GM19025 (cell line): ENCODE measurements around the gene SLC1A2.
A peak's percentile ranks its signal among the peaks of the same experiment; 100 is the strongest.

Experiments
- ATAC-seq: cut with Tn5 transposase; IDR thresholded peaks from one replicate; pipeline ENCODE4 v1.9.1; 2021; ENCODE audit warnings: mild to moderate bottlenecking, low read depth, moderate library complexity; ENCODE audit not compliant: unreplicated experiment

SLC1A2 gene

DNA sequence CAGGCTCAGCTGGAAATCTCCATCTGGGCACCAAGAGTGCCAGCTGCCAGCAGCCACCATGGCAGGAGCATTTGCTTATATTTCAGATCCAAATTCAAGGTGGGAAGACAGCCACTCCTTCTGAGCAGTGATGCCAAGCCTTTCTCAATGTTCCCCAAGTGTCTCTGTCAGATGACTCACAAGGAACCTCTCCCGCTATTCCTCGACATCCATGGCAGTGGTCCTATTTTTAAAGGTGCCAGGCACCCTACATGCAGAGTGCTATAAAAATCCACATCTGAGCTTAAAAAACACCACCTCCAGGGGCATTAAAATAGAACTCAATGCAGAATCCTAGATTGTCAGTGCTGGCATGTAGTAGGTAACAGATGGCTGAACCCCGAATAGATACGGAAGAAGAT, 112.1 kb downstream of the SLC1A2 start:
- no peak for ATAC-seq

DNA sequence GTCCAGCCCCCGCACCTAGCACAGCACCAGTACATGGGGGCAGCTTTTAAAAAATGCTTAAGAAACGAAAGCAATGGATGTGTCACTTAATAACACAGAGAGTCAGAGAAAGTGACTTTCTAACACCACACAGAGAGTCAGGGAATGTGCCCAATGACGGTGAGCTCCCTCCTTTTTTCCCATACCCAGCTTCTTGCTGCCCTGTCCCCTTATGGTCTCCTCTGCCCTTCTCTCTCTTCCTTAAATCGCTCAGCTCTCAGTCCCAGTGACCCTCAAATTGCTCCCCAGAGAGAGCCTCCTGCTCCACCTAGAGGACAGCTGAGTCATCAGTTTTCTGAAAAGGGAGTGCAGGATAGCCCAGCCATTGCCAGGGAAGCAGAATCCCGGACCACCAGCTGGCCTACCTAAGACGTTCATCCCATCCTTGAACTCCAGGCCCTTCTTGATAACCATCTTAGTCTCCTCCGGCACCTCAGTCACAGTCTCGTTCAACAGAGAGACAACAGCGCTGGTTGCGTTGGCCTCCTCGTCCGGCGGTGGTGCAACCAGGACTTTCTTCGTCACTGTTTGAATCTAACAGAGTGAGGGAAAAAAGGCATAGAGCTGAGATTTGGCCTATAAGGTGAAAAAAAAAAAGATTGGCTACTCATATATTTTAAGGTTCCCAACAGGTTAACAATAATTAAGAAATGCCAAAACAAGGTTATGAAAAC, 113.5 kb downstream of the SLC1A2 start:
- peak; percentile 53 for ATAC-seq

DNA sequence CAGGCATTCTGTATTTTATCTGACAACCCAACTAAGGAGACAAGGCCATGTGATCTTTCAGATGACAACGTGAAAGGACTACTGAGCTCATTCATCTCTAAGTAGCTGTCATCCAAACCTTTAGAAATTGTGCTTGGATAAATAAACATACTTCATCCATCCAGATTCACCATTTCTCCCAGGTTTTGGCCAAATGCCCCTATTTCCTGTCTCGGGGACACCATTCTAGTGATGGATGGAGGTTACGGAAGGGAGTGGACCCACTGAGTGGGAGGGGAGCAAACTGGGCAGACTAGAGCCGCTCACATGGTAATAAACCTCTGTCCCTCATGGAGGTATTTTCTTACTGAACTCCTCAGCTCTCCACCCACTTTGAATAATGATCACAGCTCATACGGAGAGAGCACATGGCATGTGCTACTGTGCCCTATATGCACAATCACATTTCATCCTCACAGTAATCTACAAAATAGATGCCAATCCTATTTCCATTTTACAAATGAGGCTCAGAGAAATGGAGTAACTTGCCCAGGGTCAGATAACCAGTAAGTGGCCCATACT, 114.4 kb downstream of the SLC1A2 start:
- ATAC-seq: no peak

DNA sequence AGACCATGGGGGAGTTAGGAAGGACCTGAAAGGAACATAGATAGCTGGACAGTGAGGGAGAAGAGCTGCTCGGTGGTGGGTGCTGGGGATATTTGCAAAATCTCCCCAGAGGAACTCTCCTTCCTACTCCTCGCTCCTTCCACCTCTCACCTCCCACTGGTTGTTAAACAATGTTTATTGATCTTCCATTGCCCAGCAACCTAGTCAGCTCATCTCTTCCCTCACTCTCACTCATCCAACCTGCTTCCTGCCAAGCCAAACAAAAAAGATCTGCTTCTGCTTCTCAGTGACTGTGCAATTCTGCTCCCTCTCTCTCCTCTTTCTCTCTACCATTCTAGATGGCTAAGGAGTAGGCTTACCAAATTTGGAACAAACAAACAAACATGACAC, 115.0 kb downstream of the SLC1A2 start:
- no peak for ATAC-seq

DNA sequence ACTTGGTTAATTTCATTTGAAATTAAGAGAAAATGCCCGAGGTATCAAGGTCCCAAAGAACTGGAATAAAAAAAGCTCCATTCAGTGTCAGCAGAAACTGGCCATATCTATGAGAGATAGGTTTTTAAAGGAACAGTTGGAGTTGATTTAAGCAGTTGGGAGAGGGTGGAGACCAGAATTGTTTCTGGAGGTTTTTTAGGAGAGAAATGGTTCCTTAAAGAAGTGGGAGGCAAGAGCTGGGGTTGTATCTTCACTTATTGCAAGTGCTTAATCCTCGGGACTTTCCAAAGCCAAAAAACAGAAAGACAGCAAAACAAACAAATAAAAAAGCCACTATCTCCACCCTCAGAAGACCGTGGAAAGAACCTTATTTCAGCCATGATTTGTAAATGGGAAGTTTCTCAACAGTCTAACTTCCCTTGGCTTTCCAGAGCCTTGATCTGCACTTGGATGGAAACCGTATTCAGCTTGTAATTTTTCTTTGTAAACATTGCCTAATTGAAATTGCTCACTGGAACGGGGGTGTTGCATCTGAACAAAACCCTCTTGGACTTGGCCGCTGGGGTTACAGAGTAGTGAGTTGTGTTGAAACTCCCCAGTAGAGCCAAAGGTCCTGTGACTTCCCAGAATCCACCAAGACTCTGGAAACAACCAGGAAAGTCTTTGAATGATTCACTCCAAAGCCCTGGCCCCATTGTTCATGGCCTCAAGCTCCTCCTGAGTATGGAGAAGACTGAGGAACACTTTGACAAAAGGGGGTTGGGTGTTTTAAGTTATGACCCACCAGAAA, 115.6 kb downstream of the SLC1A2 start:
- no peak for ATAC-seq

DNA sequence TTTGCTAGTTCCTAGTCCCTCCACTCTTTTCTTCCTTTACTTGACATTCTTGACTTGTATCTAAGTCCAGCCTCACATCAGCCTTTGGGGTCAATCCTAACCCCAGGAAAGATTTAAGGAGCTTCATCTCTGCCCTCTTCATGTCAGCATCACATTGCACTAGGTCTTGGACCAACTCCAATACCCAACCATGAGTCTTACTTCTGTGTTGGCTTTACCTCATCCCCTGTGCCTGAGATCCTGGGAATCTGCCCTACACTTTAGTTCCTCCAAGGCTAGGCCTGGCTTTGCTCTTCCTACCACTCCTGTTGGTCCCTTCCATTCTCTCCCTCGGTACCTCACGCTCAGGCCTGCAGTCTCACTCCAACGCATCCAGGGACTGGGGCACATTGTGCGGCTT, 117.0 kb downstream of the SLC1A2 start:
- no peak for ATAC-seq

DNA sequence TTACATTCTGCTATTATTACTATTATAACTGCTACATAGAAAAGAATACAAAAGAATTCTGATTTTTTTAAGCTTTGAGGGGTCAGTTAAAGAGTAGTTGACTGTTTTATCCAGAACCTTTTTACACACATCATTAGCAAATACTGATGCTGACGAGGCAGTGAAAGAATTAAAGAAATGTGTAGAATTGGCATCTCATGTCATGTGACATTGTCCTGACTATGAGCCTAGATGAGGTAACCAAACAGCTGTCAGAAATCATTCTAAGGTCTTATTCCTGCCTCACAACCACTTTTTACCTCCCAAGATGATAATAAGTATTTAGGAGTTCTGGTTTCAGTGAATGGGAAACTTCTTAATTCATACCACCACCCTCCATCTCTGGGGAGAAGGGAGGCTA, 121.0 kb downstream of the SLC1A2 start:
- no peak for ATAC-seq

DNA sequence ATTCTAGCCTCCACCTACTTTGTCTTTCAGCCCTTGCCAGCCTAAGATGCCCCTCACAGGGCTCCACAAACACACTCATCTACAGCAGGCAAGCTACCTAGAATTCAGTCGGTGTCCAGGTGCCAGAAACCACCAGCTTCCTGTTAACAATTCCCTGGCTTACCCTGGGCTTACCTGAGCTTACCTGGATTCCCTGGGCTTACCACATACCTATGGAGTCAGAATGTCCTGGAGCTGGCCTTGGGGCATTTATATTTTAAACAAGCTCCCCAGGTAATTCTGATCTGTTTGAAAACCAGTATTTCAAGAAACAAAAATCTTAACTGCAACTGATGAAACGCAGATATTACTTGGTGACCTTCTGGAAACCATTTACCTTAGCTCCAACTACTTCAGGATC, 123.6 kb downstream of the SLC1A2 start:
- ATAC-seq: no peak

DNA sequence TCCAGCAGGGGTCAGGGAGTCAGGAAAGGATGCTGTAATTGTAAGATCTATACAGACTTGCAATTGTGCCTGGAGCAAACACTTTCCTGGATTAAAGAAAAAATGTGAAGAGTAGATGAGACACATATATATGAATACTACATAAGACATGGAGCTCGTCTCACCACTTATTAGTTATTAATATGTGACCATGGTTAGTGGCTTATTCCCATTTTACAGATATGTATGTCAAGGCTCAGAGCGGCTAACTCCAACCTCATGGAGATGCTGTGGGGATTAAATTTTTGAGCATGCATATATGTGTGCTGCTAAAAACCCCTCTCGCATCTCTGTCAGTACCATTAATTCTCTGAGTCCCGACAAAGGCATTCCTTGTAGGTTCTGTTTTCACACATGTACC, 125.7 kb downstream of the SLC1A2 start:
- no peak for ATAC-seq

DNA sequence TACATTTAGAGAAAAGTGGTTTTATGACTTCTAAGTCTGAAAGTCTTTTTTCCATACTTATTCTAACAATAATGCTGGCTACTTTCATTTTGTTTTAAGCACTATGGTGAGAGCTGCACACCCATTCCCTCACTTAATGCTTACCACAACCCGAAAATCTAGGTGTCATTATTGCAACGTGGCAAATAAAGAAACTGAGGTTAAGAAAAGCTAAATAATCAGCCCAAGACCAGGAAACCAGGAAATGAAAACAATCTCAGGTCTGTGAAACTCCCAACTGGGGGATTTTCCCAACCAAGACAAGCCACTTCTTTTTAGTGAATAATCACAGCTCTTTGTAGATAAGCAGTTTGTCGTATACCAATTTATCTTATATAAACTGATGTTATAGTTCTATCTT, 126.3 kb downstream of the SLC1A2 start:
- no peak for ATAC-seq

DNA sequence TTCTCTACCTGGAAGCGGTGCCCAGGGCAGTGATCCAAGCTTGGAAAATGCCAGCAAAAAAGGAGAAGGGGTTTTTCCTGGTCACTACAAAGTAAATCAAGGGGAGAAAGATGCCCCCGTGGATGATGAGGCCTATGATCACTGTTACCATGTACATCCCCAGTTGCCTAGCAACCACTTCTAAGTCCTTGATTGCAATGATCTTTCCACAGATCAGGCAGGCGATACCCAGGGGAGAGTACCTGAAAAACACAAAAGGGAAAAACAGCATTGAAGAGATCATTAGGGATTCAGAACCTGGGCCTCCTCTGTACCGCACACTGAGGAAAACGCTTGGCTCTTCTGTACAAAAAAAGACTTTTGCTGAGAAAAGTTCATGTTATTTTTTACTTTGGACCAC, 127.1 kb downstream of the SLC1A2 start:
- no peak for ATAC-seq

DNA sequence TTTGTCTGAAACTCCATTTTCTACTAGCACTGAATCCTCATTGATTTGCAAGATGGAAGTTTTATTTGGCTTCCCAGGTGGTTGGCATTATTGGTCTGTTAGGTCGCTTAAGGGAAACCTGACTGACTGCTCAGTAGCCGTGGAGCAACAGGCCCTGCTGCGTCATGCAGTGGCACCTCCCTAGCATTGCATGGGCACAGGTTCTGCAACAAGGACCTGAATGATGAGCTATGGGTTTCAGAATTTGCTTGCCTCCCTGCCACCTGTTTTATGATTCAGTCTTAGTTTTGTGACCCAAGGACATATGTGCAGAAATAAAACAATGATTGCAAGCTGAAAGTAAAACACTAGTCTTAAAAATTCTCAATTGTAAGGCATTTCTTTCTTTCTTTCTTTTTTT, 128.5 kb downstream of the SLC1A2 start:
- no peak for ATAC-seq

DNA sequence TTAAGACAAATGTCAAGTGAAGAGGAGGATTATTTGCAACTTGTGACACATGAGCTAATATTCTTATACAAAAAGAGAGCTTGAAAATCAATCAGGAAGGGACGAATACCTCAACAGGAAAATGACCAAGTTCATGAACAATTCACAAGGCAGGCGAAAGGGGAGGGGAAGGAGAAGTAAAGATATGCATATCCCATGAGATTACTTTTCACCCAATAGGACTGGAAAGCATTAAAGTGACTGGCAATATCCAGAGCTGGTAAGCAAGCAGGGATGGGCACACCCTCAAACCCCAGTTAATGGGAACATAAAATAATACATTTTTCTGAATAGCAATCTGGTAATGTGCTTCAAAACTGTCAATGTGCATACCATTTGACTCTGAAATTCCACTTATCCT, 129.5 kb downstream of the SLC1A2 start:
- ATAC-seq: no peak

DNA sequence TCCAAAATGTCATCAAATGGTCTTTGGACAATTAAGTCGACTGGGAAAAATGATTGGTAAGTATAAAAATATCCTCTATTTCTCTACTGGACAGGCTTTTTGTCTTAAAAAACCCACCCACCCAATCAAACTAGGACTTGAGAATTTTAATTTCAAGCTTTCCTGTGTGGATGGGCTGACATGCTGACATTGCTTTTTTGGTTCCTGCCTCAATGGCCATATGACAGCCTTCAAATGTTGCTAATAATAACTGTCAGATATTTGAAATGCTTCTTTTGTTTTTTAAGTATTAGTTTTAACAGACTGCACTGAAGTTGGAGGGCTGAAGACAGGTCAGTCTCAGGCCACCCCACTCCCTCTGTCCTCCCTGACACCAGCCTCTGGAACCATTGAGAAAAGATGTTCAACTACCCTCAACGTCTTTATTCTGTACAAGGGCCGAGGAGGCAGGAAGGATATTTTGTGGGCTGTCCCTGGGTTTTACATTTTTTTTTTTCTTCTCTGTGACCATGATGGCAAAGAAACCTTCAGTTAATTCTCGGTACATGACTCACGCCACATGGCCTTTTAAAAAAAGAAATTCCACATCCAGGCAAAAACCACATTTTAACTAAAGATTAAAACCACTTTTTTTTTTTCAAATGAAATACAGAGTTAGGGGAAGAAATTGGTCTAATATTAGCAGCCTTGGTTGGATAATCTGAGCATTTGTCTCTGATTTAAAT, 130.4 kb downstream of the SLC1A2 start:
- ATAC-seq: no peak

DNA sequence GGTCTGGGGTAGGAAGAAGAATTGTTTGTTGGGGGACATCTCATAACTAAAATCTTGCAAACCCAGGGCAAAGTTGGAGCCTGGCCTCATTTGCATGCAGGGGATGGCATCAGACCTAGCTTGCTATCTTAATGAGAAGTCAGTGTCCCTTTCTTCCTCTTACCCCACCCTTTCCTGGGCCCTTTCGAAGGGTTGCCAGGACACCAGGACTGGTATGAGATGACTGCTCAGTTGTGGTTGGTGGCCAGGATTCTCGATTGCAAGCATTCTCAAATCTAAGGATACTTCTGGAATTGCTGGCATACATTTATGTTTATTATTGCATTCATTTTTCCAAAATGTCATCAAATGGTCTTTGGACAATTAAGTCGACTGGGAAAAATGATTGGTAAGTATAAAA, 131.0 kb downstream of the SLC1A2 start:
- ATAC-seq: no peak

DNA sequence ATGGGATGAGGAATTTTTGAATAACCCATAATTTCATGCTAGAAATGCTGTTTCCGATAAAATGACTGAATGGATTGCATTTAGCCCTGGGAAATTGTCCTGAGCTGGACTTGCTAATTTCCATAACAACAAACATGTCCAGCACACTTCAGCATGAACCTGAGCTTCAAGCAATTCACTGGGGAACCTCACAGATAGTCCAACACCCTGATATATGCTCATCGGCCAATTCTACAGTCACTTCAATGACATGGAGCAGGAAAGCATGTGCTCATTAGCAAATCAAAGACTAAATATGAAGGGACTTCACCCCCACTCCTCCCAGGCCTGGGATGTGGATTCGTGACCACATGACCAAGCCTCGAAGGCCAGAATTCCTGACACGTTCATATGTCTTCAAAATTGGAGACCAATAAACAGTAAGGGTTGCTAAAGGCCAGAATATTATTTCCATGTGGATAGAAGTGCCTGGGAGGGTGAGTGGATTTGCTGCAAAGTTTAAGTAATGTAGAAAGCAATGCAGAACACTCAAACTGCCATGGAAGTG, 131.9 kb downstream of the SLC1A2 start:
- no peak for ATAC-seq

DNA sequence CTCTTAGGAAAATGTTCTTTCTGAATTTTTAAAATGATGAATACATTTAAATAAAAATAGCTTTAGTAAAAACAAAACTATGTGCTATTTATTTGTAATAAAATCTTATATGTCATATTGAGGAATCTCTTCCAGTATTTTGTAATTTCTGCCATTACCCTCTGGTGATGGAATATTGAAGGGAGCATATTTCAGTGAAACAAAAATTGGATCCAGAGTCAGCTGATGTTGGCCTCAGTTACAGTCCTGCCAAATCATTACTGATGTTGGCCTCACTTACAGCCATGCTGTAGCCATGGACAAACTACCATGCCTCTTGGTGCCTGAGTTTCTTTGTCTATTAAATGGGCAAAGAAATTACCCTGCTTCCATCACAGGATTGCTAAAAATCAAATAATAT, 133.2 kb downstream of the SLC1A2 start:
- no peak for ATAC-seq

DNA sequence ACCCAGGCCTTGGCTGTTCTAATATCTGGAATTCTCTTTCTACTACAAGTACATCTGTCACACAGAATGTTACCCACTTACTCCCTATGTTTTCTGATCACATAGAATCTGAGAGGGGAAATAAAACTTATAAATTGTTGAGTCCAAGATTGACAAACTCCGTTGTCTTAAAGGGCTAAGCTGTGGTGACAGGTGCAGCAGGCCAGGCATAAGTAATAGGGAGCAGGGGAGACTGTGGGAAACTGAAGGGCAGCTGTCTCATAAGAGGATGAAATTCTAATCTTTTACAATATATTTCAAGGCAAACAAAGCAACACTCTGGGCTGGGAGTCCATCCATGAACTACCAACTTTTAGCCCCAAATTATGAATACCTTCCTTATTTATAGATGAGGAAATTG, 133.9 kb downstream of the SLC1A2 start:
- ATAC-seq: no peak

DNA sequence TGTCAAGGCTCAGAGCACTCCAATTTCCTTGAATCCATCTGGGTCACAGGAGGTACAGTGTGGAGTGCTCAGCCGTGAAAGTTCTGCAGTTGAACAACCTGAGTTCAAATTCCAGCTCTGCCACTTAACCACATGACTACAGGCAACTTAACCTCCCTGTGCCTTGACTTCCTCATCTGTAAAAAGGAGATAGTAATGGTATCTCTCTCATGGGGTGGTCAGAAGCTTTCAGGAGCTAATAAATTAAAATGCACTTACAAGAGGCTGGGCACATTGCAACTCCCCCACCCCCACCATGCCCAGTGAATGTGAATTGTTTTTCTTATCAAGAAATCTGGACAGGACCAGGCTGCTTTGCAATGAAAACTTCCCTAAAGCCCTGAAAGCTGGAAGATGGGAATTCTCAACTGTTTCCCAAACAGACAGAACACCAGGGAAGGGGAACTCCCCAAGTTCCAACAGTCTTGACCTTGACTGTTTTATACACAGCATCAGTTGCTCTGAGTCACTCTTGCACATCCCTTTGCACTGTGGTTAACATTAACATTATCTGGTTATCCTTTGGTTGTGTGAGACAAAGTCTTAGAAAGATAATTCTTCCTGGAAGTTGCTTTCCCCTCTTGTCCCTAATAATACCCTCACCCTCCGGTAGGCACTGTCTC, 137.0 kb downstream of the SLC1A2 start:
- no peak for ATAC-seq

DNA sequence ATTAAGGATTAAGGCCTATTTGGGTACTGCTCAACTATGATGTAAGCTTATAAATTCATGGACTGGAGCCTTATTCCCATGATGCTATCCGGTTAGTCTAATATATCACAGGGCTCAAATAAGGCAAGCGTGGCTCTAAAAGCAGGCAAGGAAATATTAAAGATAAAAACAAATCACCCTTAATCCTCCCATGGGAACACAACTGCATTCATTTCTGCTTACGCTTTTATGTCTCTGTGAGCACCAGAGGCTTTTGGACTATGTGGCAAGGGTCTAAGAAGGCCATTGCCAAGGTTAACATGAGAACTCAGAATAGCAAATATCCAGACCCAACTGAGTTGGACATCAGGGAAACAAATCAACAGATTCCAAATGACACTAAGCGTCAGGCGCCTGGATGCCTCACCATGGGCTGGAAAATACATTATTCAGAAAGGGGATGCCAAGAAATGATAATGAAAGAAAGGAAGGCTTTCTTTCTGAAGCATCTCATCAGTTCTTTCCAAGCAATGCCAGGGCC, 138.1 kb downstream of the SLC1A2 start:
- no peak for ATAC-seq
